Omental fat pad (tissue), 4 donors: ENCODE measurements around the gene GPR62. TPM values are rescaled to one million over a fixed set of nuclear protein-coding genes. Genes with fewer than 3 reads are reported as not detected.
"Not testable (repeated sequence)": the region's sequence is repeated elsewhere in the genome, so short reads cannot be mapped to it uniquely, and the experiment has no call there.

ENCODE experiments used
- ATAC-seq: fragments of 150-250 bp; one replicate; pipeline ENCODE4 v1.9.1; 2016; ENCODE audit warnings: mild to moderate bottlenecking, moderate library complexity; ENCODE audit not compliant: low FRiP score
- DNase-seq: peaks from one replicate; pipeline ENCODE4 v3.0.0-alpha.2; 2019; ENCODE audit warnings: low spot score
- CTCF ChIP-seq, 3 donors: fragments of 450-650 bp; IDR thresholded peaks; one replicate each; pipeline ENCODE4 v1.5.1; 2016 to 2017; ENCODE audit warnings: antibody characterized with exemption in 3 of 3, mild to moderate bottlenecking in 3 of 3, moderate library complexity in 2 of 3
- total RNA-seq, 4 donors: library from RNA; depleted of rRNA; stranded (reverse); fragments of >200 nt; gene quantifications; one replicate each; pipeline ENCODE4 v1.1.0, GENCODE V29; 2016

GPR62 gene
- total RNA-seq, 4 donors from 2014 or later, result 0.19 to 0.37 (median 0.24) TPM; not detected in 1

- no peak for DNase-seq
- ATAC-seq, result no peak
- no peak for TF ChIP-seq CTCF (IDR thresholded peaks at IDR 0.05)
Measured at GRCh38 chr3:51987568-51987967, 32.4 kb downstream of the GPR62 start.

- DNase-seq (no peak), ATAC-seq (no peak)
- TF ChIP-seq CTCF (IDR thresholded peaks at IDR 0.05), result no peak
Measured at GRCh38 chr3:51988286-51989146, 33.3 kb downstream of the GPR62 start.

- ATAC-seq, DNase-seq: not testable (repeated sequence)
Measured at GRCh38 chr3:51990501-51990971, 35.4 kb downstream of the GPR62 start.

- no peak for DNase-seq
- no peak for ATAC-seq
- TF ChIP-seq CTCF (IDR thresholded peaks at IDR 0.05), result no peak
Measured at GRCh38 chr3:51992017-51992682, 37.0 kb downstream of the GPR62 start.

- not testable (repeated sequence) for ATAC-seq
Measured at GRCh38 chr3:51993657-51994056, 38.5 kb downstream of the GPR62 start.

GRCh38 chr3:51994530-51994929, 39.3 kb downstream of the GPR62 start:
- ATAC-seq (no peak), DNase-seq (no peak)
- no peak for TF ChIP-seq CTCF (IDR thresholded peaks at IDR 0.05)

More at GRCh38 chr3:51993657-51994056, 38.5 kb downstream of the GPR62 start:
- not testable (repeated sequence) for DNase-seq

GRCh38 chr3:51995346-51996163, 40.4 kb downstream of the GPR62 start, which contains the start of gene RPL29:
Gene RPL29, minus strand, starts transcription at chr3:51995895. Its CDS starts 434 bp downstream, at chr3:51995461.
- DNase-seq (peak; percentile 51), ATAC-seq (peak; percentile 97)
- TF ChIP-seq CTCF (IDR thresholded peaks at IDR 0.05), result no peak
